Liver (tissue), 9 donors: ENCODE results near the gene GRIA3. TPM values are rescaled to one million over a fixed set of nuclear protein-coding genes. Genes with fewer than 3 reads are reported as not detected.

Experiments used
- DNase-seq: peaks from one replicate; pipeline ENCODE4 v3.0.0-alpha.2; 2017; ENCODE audit warnings: low spot score
- H3K27ac ChIP-seq, 2 donors: one replicate each; pipeline ENCODE4 v1.7.0; 2013; ENCODE audit warnings: inconsistent platforms in 2 of 2, low read length in 2 of 2, control low read depth in 1 of 2, low read depth in 1 of 2, mild to moderate bottlenecking in 1 of 2
- H3K27me3 ChIP-seq, 4 donors: one replicate each; pipeline versions ENCODE4 v1.6.1 to v1.7.0; 2013; ENCODE audit warnings: low read length in 3 of 4, inconsistent platforms in 1 of 4, mild to moderate bottlenecking in 1 of 4, moderate library complexity in 1 of 4; ENCODE audit not compliant: control insufficient read depth in 4 of 4, insufficient read depth in 4 of 4
- H3K36me3 ChIP-seq, 4 donors: one replicate each; pipeline versions ENCODE4 v1.6.1 to v1.7.0; 2013; ENCODE audit warnings: low read length in 3 of 4, mild to moderate bottlenecking in 3 of 4, low read depth in 1 of 4, moderate library complexity in 1 of 4; ENCODE audit not compliant: control insufficient read depth in 4 of 4, insufficient read depth in 3 of 4
- H3K4me1 ChIP-seq, 4 donors: one replicate each; pipeline versions ENCODE4 v1.6.1 to v1.7.0; 2013; ENCODE audit warnings: low read length in 3 of 4, mild to moderate bottlenecking in 3 of 4, moderate library complexity in 1 of 4; ENCODE audit not compliant: control insufficient read depth in 4 of 4, insufficient read depth in 4 of 4
- H3K4me3 ChIP-seq, 3 donors: one replicate each; pipeline versions ENCODE4 v1.6.1 to v1.7.0; 2013; ENCODE audit warnings: low read length in 3 of 3, control low read depth in 1 of 3, low read depth in 1 of 3, mild to moderate bottlenecking in 1 of 3
- H3K9ac ChIP-seq, 2 donors: one replicate each; pipeline ENCODE4 v1.7.0; 2013; ENCODE audit warnings: low read length in 2 of 2, mild to moderate bottlenecking in 2 of 2, moderate library complexity in 2 of 2, control low read depth in 1 of 2, low read depth in 1 of 2
- H3K9me3 ChIP-seq, 4 donors: one replicate each; pipeline versions ENCODE4 v1.6.1 to v1.7.0; 2013; ENCODE audit warnings: low read length in 3 of 4; ENCODE audit not compliant: control insufficient read depth in 4 of 4
- EGR1 ChIP-seq, 2 donors: IDR thresholded peaks; 2 replicates each; pipeline ENCODE4 v1.6.1; 2016 to 2018; ENCODE audit warnings: antibody characterized with exemption in 2 of 2, low read depth in 2 of 2
- FOXA1 ChIP-seq: IDR thresholded peaks from 2 replicates; pipeline ENCODE4 v1.6.1; 2016; ENCODE audit warnings: antibody characterized with exemption
- FOXA2 ChIP-seq: IDR thresholded peaks from 2 replicates; pipeline ENCODE4 v1.6.1; 2016; ENCODE audit warnings: antibody characterized with exemption
- GABPA ChIP-seq, 2 donors: IDR thresholded peaks in 1 of 2; conservative IDR thresholded peaks in 1 of 2; 2 replicates each; pipeline ENCODE4 v1.6.1; 2016; ENCODE audit warnings: antibody characterized with exemption in 2 of 2, mild to moderate bottlenecking in 1 of 2, moderate library complexity in 1 of 2
- HNF4A ChIP-seq, 2 donors: conservative IDR thresholded peaks; 2 replicates each; pipeline ENCODE4 v1.6.1; 2016; ENCODE audit warnings: antibody characterized with exemption in 2 of 2, mild to moderate bottlenecking in 2 of 2
- HNF4G ChIP-seq: IDR thresholded peaks from 2 replicates; pipeline ENCODE4 v1.6.1; 2016; ENCODE audit warnings: antibody characterized with exemption
- JUND ChIP-seq, 2 donors: IDR thresholded peaks; 2 replicates each; pipeline ENCODE4 v1.6.1; 2016; ENCODE audit warnings: antibody characterized with exemption in 2 of 2
- MAX ChIP-seq: IDR thresholded peaks from 2 replicates; pipeline ENCODE4 v1.6.1; 2016; ENCODE audit warnings: antibody characterized with exemption
- NR2F2 ChIP-seq: IDR thresholded peaks from 2 replicates; pipeline ENCODE4 v1.6.1; 2016; ENCODE audit warnings: antibody characterized with exemption
- RAD21 ChIP-seq, 2 donors: IDR thresholded peaks; 2 replicates each; pipeline ENCODE4 v1.6.1; 2016; ENCODE audit warnings: antibody characterized with exemption in 2 of 2, mild to moderate bottlenecking in 2 of 2
- REST ChIP-seq: IDR thresholded peaks from 2 replicates; pipeline ENCODE4 v1.6.1; 2016; ENCODE audit warnings: antibody characterized with exemption, mild to moderate bottlenecking
- RXRA ChIP-seq, 2 donors: IDR thresholded peaks; 2 replicates each; pipeline ENCODE4 v1.6.1; 2017 to 2018; ENCODE audit warnings: antibody characterized with exemption in 2 of 2, mild to moderate bottlenecking in 1 of 2
- SP1 ChIP-seq: IDR thresholded peaks from 2 replicates; pipeline ENCODE4 v1.6.1; 2018; ENCODE audit warnings: antibody characterized with exemption, mild to moderate bottlenecking
- TAF1 ChIP-seq: conservative IDR thresholded peaks from 2 replicates; pipeline ENCODE4 v1.6.1; 2016; ENCODE audit warnings: antibody characterized with exemption, mild to moderate bottlenecking
- YY1 ChIP-seq: IDR thresholded peaks from 2 replicates; pipeline ENCODE4 v1.6.1; 2016; ENCODE audit warnings: antibody characterized with exemption, mild to moderate bottlenecking
- ZBTB33 ChIP-seq: IDR thresholded peaks from 2 replicates; pipeline ENCODE4 v1.6.1; 2016; ENCODE audit warnings: antibody characterized with exemption
- WGBS: extraction: QIAGEN DNeasy Blood & Tissue Kit; methylation state at CpG from one replicate; pipeline ENCODE4 v1.1.7; 2013; 5-methylcytosine and 5-hydroxymethylcytosine counted together
- polyA plus RNA-seq, 2 donors: library from polyadenylated mRNA; stranded (reverse) in 1 of 2; unstranded in 1 of 2; fragments of 200-250 nt in 1 of 2; fragments of >200 nt in 1 of 2; fragmentation: Nextera tagmentation in 1 of 2; extraction: Ambion mirVana in 1 of 2; gene quantifications; one replicate each; pipeline versions ENCODE4 v1.2.1 to v1.2.3, GENCODE V29; 2013 to 2015
- total RNA-seq, 2 donors: library from RNA; depleted of rRNA; stranded (reverse); fragments of >200 nt; gene quantifications; one replicate each; pipeline ENCODE4 v1.2.3, GENCODE V29; 2014
- TF ChIP-seq, protein P1 (sequence below): IDR thresholded peaks from 2 replicates; pipeline ENCODE4 v1.6.1; 2016; ENCODE audit warnings: antibody characterized with exemption
- TF ChIP-seq, protein P2 (sequence below): fragments of 150-350 bp; IDR thresholded peaks from 2 replicates; pipeline ENCODE4 v1.5.1; 2017; ENCODE audit warnings: improper control_type of control experiment, low read depth, low read length; ENCODE audit not compliant: missing input control
- donor health status: healthy.
- donor health status: healthy.
- donor health status: healthy.
- donor health status: healthy.
- donor health status: healthy.

The GRIA3 gene
- total and polyA plus RNA-seq, 4 donors, result 1.5 to 3.4 (median 2.9) TPM

DNA sequence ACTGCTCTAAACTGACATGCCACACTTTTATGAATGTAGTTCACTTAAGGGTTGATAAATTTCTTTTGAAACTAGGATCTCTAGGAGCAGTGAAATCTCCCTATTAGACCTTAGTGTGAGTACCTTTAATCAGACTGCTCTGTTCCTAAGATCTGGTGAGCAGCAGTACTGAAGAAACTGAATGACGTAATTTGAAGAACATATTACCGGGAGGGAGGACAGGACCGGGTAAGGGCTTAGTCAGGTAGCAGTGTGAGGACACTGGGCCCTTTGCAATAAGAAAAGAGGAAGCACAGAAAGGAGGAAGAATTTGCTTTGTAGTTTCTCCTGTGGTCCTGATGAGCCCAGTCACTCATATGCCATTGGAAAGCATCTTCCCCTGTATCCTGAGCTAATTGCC is 293.6 kb downstream of the GRIA3 start:
- TF ChIP-seq, protein P1, sequence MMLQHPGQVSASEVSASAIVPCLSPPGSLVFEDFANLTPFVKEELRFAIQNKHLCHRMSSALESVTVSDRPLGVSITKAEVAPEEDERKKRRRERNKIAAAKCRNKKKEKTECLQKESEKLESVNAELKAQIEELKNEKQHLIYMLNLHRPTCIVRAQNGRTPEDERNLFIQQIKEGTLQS, result no peak
- no peak for TF ChIP-seq HNF4A (conservative IDR thresholded peaks at IDR 0.05)
- Histone ChIP-seq H3K9ac (no peak overlapping the region), H3K36me3 (no peaks in the 10 kb centered on the region), H3K4me3 (no peak overlapping the region), H3K27me3 (no peaks in the 10 kb centered on the region), H3K9me3 (no peaks in the 10 kb centered on the region), H3K27ac (no peak overlapping the region), H3K4me1 (no peaks in the 10 kb centered on the region)
- WGBS, result 95% methylated on average over 3 of the region's 3 CpGs
- DNase-seq, result no peak

DNA sequence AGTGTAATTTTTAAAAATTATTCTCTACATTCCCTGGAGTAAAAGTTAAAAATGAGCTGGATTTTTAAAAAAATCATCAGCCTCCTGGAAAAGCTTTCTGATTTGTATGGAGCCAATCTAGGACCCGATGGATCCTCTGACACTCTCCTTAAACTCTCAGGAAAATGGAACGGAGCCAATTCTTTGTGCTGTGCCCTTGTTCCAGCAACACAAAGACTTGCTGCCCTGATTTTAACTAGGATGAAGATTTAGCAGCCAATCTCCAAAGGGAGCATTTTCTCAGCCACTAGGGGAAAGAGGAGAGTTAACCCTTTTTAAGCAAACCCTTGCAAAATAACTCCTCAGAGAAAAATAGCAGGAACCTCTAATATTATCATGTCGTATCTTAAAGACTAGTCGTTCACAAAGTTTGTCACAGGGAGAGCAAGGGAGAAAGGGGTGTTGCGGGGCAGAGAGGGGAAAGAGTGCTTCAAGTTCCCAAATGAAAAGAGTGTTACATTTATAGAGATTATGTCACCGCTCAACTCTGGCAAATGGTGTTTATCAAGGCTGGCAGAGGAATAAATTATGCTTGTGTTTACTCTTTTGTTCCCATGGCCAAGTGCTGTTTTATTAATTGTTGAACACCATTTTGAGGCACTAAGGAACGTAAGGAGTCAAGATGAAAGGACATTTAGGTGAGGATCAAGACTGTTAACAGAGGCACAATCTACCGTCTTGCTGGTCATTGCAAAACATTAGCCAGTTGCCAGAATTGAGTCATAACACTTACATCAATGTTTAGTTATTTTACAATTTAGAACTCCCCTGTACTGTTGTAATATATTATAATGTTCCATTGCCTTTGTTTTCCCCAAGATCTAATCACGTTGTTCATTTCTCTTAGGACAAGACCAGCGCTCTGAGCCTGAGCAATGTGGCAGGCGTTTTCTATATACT is 298.1 kb downstream of the GRIA3 start:
- Histone ChIP-seq H3K27ac (no peak overlapping the region), H3K9me3 (no peaks in the 10 kb centered on the region), H3K36me3 (no peaks in the 10 kb centered on the region), H3K4me3 (no peak overlapping the region), H3K9ac (no peak overlapping the region), H3K27me3 (no peaks in the 10 kb centered on the region), H3K4me1 (no peaks in the 10 kb centered on the region)
- no peak for DNase-seq
- no peak for TF ChIP-seq TAF1
- 72% methylated on average over 11 of the region's 11 CpGs for WGBS

- H3K36me3 ChIP-seq, result no peaks in the 10 kb centered on the region
- no peaks in the 10 kb centered on the region for H3K27me3 ChIP-seq
- no peaks in the 10 kb centered on the region for H3K9me3 ChIP-seq
- H3K4me1 ChIP-seq, result no peaks in the 10 kb centered on the region
- no peak for DNase-seq
- H3K27ac ChIP-seq, result no peak overlapping the region
- TF ChIP-seq JUND (IDR thresholded peaks at IDR 0.05), result no peak
- no peak for TF ChIP-seq FOXA2
- TF ChIP-seq MAX, result no peak
- no peak for TF ChIP-seq HNF4G
- no peak for TF ChIP-seq GABPA (IDR thresholded peaks at IDR 0.05 in 1 of 2, conservative IDR thresholded peaks at IDR 0.05 in 1 of 2)
- no peak for TF ChIP-seq REST
- no peak for TF ChIP-seq YY1
- no peak for TF ChIP-seq FOXA1
- no peak for TF ChIP-seq SP1
- no peak for TF ChIP-seq HNF4A (conservative IDR thresholded peaks at IDR 0.05)
- no peak for TF ChIP-seq RXRA (IDR thresholded peaks at IDR 0.05)
- TF ChIP-seq NR2F2, result no peak
- TF ChIP-seq TAF1, result no peak
- TF ChIP-seq, protein P2, sequence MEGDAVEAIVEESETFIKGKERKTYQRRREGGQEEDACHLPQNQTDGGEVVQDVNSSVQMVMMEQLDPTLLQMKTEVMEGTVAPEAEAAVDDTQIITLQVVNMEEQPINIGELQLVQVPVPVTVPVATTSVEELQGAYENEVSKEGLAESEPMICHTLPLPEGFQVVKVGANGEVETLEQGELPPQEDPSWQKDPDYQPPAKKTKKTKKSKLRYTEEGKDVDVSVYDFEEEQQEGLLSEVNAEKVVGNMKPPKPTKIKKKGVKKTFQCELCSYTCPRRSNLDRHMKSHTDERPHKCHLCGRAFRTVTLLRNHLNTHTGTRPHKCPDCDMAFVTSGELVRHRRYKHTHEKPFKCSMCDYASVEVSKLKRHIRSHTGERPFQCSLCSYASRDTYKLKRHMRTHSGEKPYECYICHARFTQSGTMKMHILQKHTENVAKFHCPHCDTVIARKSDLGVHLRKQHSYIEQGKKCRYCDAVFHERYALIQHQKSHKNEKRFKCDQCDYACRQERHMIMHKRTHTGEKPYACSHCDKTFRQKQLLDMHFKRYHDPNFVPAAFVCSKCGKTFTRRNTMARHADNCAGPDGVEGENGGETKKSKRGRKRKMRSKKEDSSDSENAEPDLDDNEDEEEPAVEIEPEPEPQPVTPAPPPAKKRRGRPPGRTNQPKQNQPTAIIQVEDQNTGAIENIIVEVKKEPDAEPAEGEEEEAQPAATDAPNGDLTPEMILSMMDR, result no peak
- no peak for TF ChIP-seq RAD21 (IDR thresholded peaks at IDR 0.05)
- TF ChIP-seq, protein P1, result no peak
- TF ChIP-seq EGR1 (IDR thresholded peaks at IDR 0.05; ENCODE audit: low read depth in 2 of 2), result no peak
- TF ChIP-seq ZBTB33, result no peak
- H3K4me3 ChIP-seq, result no peak overlapping the region
- no peak overlapping the region for H3K9ac ChIP-seq
- WGBS, result 82% methylated on average over 2 of the region's 2 CpGs
Measured at GRCh38 chrX:123486297-123486696, 302.2 kb downstream of the GRIA3 start.
